RPMI8226 (cell line): Measurements from ENCODE around the gene SS18.
A peak's percentile ranks its signal among the peaks of the same experiment; 100 is the strongest.

ENCODE experiments used
- DNase-seq: peaks from one replicate; pipeline ENCODE4 v3.0.0-alpha.2; 2015

SS18 gene

GRCh38 chr18:26071020-26071419, 19.4 kb downstream of the SS18 start:
- no peak for DNase-seq

DNA sequence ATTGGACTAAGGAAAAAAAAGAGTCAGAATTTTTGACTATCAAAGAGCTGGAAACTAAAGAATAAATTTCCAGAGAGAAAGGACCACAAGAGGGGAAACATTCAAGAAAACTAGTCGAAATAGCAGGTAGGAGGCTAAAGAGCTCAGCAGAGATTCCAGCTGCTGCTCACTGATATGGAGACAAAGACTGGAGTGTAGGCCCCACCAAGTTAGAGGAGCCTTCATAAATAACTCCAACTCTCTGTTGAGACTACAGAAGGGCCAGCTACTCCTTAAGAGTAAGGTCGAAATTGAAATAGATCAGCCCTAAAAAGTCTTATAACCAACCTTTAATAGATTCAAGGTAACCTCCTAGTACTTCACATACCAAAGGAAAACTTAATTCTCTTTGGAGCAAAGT, 31.1 kb downstream of the SS18 start:
- no peak for DNase-seq

DNA sequence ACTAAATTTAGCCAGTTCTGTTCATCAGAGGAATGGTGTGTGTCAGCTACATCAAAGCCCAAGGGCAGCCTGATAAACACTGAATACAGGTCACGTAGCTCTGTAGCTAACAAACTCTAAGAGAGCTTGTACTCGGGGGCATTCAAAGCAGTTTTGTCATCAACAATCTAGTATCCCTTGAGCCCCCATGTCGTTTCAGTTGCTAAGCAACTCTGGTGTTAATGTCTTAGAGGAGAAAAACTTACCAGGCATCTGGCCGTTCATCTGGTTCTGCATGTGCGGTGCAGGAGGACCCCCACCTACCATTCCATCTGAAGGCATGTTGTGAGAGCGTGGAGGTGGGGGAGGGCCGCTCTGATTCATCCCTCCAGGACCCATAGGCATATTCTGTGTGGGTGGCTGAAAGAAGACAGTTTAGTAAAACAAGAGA, 33.1 kb downstream of the SS18 start:
- no peak for DNase-seq

- no peak for DNase-seq
These were observed 34.1 kb downstream of the SS18 start for GRCh38 chr18:26056291-26056690.

DNA sequence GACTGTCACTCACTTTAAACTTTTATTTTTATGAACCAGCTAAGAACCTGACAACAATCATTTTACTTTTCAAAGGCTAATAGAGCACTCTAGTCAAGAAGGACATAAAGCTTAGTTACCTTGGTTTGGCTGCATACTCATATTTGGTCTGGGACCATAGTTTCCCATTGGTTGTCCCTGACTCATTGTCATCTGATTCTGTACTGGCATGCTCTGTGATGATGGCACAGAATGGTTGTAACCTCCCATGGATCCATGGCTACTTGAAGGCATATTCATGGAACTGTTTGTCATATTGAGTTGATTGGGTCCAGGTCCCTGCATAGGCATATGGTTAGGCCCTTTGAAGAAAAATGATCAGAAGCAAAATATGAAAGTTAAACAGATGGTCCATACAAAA, 37.9 kb downstream of the SS18 start:
- no peak for DNase-seq

- peak; percentile 15 for DNase-seq
These were observed 38.6 kb downstream of the SS18 start for GRCh38 chr18:26051843-26052242.

DNA sequence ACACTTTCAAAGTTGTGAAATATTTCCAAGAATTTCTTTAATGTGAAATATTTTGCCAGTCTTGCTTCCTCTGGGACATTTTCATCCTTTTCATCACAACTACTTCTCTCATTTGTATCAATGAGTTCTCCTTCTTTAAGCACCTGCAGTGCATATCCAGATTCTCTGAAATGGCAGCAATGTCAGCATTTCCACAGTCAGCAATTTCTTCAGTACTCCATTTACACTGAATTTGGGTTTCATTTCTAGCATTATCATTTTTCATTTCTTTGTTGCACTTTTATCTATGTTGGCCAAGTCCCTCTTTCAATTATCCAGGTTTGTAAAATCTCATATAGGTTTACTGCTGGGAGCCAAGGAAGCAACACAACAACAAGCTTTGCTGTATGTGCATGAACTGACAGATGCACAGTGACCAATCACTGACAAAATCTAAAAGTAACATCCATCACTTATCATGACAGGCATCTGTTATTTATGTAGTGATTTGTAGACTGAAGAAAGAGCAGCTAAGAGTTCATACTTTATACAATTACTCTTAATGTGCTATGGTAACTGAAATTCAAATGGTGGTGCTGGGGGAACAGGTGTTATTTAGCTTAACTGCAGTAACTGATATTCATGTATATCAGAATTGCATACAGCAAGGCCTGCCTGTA, 43.9 kb downstream of the SS18 start:
- DNase-seq = peak; percentile 5

GRCh38 chr18:26044807-26045206, 45.6 kb downstream of the SS18 start:
- DNase-seq = no peak

DNA sequence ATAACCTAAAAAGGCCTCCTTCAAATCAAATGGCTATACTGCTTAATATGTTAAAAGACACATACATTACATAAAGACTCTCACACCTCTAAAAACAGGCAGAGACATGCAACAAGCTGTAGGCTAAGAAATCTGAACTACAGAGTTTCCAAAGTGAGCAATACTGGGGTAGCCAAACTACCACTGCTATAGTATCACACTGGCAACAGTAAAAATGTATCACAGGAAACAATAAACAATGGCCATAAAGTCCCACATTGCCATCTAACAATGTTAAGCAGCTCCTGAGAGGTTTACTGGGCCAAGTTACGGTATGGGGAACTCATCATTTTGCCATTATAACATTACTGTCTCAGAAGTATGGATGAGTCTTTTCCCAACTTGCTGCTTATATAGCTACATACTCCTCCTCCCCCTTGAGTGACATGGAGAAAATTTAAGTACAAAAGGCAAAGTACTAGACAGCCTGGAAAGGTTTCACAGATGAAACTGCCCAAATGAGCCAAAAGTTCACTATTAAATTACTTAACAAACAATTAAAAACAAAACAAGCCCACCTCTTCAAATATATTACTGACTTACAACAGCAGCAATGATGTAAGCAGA, 50.3 kb downstream of the SS18 start:
- no peak for DNase-seq

DNA sequence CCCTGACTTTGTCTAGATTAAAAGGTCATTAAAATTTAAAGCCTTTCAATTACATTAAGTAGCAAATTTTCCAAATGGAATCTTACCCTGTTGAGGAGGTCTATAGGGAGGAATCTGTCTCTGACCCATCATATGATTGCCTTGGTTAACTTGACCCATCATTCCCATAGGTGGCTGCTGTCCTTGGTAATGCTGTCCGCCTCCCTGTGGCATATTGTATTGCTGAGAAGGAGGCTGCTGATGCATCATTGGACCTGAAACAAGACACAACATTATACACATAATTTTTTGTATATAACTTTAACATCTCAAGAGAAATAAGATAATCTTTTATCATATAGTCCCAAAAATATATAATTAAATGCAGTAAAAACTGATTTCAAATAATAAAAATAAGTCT, 51.2 kb downstream of the SS18 start:
- no peak for DNase-seq

GRCh38 chr18:26036635-26037034, 53.8 kb downstream of the SS18 start:
- DNase-seq = no peak

- DNase-seq = no peak
These were observed 55.4 kb downstream of the SS18 start for GRCh38 chr18:26034850-26035497.

GRCh38 chr18:26022585-26022984, 67.8 kb downstream of the SS18 start:
- no peak for DNase-seq

DNA sequence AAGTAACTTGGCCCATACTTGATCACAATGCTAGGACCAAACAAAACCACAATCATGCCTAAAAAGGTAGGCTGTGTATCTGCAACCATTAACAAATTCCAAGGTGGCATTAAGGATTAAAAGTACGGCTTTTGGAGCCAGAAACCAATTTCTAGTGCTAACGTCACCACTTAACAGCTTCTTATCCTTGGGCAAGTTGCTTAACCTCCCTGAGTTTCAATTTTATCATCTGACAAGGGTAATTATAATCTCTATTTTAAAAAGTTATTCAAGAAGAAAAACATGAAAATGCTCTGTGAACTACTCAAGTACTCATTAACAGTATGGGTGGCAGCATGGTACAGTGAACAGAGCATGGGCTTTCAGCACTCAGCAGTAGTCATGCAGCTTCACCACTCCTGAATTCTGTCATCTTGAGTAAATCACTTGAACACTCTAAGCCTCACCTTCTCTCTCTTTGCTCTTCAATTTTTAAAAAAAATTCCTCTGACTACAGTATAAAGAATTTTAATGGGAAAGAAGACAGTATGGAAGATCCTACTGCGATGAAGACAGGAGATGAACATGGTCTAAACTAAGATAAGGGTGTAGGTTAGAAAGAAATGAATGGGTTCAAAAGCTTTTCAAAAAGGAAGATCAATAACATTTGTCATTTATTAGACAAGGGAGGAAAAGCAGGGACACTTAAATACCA, 69.2 kb downstream of the SS18 start:
- no peak for DNase-seq

DNA sequence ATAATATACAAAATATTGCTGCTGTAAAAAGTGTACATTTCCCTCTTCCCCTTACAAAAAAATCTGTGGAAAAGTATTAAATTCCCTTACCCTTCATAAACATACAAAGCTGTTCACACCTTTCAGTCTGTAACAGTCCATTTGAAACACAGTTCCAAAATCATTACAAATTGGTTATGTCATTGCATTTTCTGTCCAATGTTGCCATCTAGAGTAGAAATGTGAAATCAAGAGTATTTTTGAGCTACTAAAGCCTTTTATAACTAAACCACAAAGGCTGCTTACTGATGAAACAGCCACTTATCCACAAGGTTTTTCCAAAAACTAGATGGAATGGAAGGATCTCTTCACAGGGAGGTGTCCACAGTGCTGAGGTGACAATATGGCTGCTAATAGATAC, 72.5 kb downstream of the SS18 start:
- no peak for DNase-seq

GRCh38 chr18:26014462-26014861, 76.0 kb downstream of the SS18 start:
- DNase-seq = no peak

GRCh38 chr18:26008619-26009018, 81.8 kb downstream of the SS18 start:
- DNase-seq = no peak

- DNase-seq = no peak
These were observed 82.3 kb downstream of the SS18 start for GRCh38 chr18:26008096-26008495.

DNA sequence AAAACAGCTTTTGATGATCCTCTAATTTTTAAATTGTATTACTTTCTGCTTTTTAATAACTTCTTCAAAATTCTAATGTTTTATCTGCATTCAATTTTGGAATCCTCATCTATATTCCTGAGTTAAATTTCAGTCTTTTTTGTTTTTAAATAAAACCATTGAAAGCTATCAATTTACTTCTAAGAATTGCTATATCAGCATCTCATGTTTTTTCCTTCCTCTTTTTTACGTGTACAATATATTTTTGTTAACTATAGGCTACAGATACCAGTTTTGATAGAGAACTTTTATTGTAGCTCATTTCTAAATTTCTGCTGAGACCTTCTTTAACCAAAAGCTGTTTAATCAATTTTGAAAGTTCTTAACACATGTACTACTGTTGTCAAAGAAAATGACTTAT, 84.5 kb downstream of the SS18 start:
- no peak for DNase-seq

- DNase-seq = no peak
These were observed 85.6 kb downstream of the SS18 start for GRCh38 chr18:26004832-26005231.

GRCh38 chr18:26003817-26004216, 86.6 kb downstream of the SS18 start:
- DNase-seq = no peak

DNA sequence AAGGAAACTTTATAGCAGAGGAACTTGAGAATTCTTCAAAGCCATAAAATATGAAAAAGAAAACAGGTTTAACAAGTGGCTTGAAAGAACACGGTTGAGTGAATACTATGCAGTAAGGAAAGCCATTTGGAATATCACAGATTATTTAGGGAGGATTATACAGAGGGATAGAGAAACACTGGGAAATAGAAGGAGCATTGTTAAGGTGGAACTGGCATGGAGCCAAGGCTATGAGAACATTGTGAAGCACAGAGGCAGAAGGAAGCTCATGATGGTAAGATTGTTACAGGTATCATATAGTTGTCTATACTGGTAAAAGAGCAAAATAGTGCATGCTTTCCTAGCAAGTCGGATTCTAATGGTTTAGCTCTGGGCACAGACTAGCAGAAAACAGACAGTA, 87.1 kb downstream of the SS18 start:
- no peak for DNase-seq

DNA sequence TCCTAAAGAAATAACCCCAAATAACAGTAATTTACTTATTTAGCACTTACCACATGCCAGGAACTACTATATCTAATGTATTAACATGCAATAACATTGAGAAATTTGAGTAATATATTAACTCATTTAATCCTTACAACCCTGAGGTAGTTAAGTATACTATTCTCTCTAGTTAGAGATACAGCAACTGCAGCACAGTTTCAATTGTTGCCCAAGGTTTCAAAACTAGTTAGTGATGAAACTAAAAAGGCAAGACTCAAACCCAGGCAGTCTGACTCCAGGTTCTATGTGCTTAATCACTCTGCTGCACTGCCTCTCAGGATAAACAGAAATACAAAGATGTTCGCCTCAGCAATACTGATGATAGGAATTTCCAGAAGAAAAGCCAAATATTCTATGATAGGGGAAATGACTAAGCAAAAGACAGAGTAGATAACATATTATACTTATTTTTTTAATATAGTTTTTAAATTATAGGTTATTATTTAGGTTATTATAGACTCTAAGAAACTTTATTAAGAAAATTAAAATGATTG, 88.0 kb downstream of the SS18 start:
- DNase-seq = no peak

DNA sequence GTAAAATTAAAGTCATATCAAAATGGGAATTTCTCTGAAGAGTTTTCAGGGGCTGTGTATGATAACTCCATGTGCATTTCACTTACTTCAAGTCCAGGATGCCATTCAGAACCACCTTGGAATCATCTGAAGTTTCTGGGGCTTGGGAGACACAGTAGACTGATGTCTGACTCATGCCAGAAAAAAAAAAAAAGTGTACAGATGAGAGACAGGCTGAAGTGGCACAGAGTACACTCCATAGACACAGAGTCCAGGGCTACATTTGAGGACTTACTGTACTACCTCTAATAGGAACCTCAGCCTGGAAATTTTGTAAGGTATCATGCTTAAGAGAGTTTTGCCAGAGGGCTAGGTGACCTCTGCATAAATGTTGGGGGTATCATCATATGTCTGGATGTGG, 92.0 kb downstream of the SS18 start:
- no peak for DNase-seq
